OCI-LY7 (cell line): ENCODE data around the gene ACOT13. TPM values are rescaled to one million over a fixed set of nuclear protein-coding genes. Genes with fewer than 3 reads are reported as not detected.
"Not testable (repeated sequence)": the region's sequence is repeated elsewhere in the genome, so short reads cannot be mapped to it uniquely, and the experiment has no call there.

Experiments used
- BruUV-seq: library from RNA; stranded (reverse); fragments of 400-500 nt; replicated peaks from 2 replicates; lab custom pipeline; 2021; lab: Mats Ljungman, UMichigan
- CTCF ChIA-PET: fragments of 300-600 bp; sonication (Branson Sonifier 250); formaldehyde crosslinking; loops from one replicate; lab custom pipeline; 2022; ENCODE audit warnings: antibody characterized with exemption; ENCODE audit not compliant: unreplicated experiment; lab: Charles Lee
- POLR2A ChIA-PET: fragments of 300-600 bp; sonication (Branson Sonifier 250); formaldehyde crosslinking; loops from one replicate; lab custom pipeline; 2022; ENCODE audit warnings: antibody characterized with exemption; lab: Charles Lee
- DNase-seq: peaks from one replicate; pipeline ENCODE4 v3.0.0-alpha.2; 2015; ENCODE audit warnings: low spot score
- H2AFZ ChIP-seq: fragments of 200-600 bp; sonication (generic), shearing (Covaris generic); 2 replicates; pipeline ENCODE4 v1.6.1; 2014; ENCODE audit warnings: mild to moderate bottlenecking, antibody characterized with exemption, low read length, moderate library complexity
- H3K27ac ChIP-seq: fragments of 200-600 bp; sonication (generic); 2 replicates; pipeline ENCODE4 v1.5.1; 2014; ENCODE audit warnings: mixed run types, low read depth, mild to moderate bottlenecking, moderate library complexity, low read length, inconsistent platforms; ENCODE audit not compliant: poor library complexity, severe bottlenecking
- H3K36me3 ChIP-seq: fragments of 200-600 bp; sonication (generic); 2 replicates; pipeline ENCODE4 v1.6.1; 2014; ENCODE audit warnings: mild to moderate bottlenecking, antibody characterized with exemption, low read length, moderate library complexity, mixed read lengths; ENCODE audit not compliant: insufficient read depth
- H3K4me1 ChIP-seq: fragments of 200-600 bp; sonication (generic); 2 replicates; pipeline ENCODE4 v1.5.1; 2014; ENCODE audit warnings: mild to moderate bottlenecking, low read length; ENCODE audit not compliant: insufficient read depth, poor library complexity, severe bottlenecking
- H3K4me2 ChIP-seq: fragments of 200-600 bp; sonication (generic); 2 replicates; pipeline ENCODE4 v1.6.1; 2014; ENCODE audit warnings: mild to moderate bottlenecking, low read length
- H3K4me3 ChIP-seq: fragments of 200-600 bp; sonication (generic); 2 replicates; pipeline ENCODE4 v1.5.1; 2014; ENCODE audit warnings: mild to moderate bottlenecking, low read depth, low read length; ENCODE audit not compliant: poor library complexity, severe bottlenecking
- H3K79me2 ChIP-seq: fragments of 200-600 bp; sonication (generic); 2 replicates; pipeline ENCODE4 v1.6.1; 2016; ENCODE audit warnings: low read depth, mild to moderate bottlenecking, low read length, moderate library complexity, mixed read lengths; ENCODE audit not compliant: insufficient read depth
- H3K9me2 ChIP-seq: fragments of 200-600 bp; sonication (generic); 2 replicates; pipeline ENCODE4 v1.6.1; 2016; ENCODE audit warnings: mild to moderate bottlenecking, low read length, mixed read lengths; ENCODE audit not compliant: insufficient read depth
- H3K9me3 ChIP-seq: fragments of 200-600 bp; sonication (generic); 2 replicates; pipeline ENCODE4 v1.6.1; 2014; ENCODE audit warnings: mild to moderate bottlenecking, mixed run types, low read length, mixed read lengths
- H4K20me1 ChIP-seq: fragments of 200-600 bp; sonication (generic); 2 replicates; pipeline ENCODE4 v1.6.1; 2014; ENCODE audit warnings: mild to moderate bottlenecking, antibody characterized with exemption, low read length, moderate library complexity, mixed read lengths; ENCODE audit not compliant: insufficient read depth
- CTCF ChIP-seq: fragments of 200-600 bp; sonication (generic); conservative IDR thresholded peaks from 2 replicates; pipeline ENCODE4 v1.5.1; 2014; ENCODE audit warnings: mild to moderate bottlenecking, antibody characterized with exemption, low read length, moderate library complexity, mixed read lengths
- EZH2phosphoT487 ChIP-seq: fragments of 200-600 bp; sonication (generic); IDR thresholded peaks from 2 replicates; pipeline ENCODE4 v1.6.1; 2018; ENCODE audit warnings: low read depth, borderline replicate concordance, mild to moderate bottlenecking, mixed run types, antibody characterized with exemption, low read length, moderate library complexity, mixed read lengths
- intact Hi-C: fragments of 100-400 bp; cut with micrococcal nuclease; formaldehyde crosslinking; loops from one replicate; pipeline ENCODE4 v1.10.0; 2022; ENCODE audit not compliant: unreplicated experiment
- total RNA-seq, 2 experiments: library from RNA; depleted of rRNA in 1 of 2; stranded (reverse); fragments of >200 nt in 1 of 2; shearing (Covaris generic) in 1 of 2; gene quantifications; 2 replicates each; pipeline ENCODE4 v1.2.3, GENCODE V29; 2014 to 2022

The ACOT13 gene
- total RNA-seq, 2 experiments from 2014 or later = 4.1 to 16.4 TPM

- intact Hi-C loops = loop anchor here (2.0 to 10.0 kb wide), 4 partner anchors 199 to 411 kb away; partner anchors contain the start of gene ALDH5A1
- no peak overlapping the region for H3K4me3 ChIP-seq
- H2AFZ ChIP-seq = no peak overlapping the region
- no peak overlapping the region for H3K27ac ChIP-seq
- no peaks in the 10 kb centered on the region for H3K79me2 ChIP-seq
- no TSS peak for BruUV-seq
- H3K4me2 ChIP-seq = no peak overlapping the region
- no peaks in the 10 kb centered on the region for H3K9me2 ChIP-seq
- ChIA-PET POLR2A (interaction anchor here (0.8 to 0.9 kb wide), 2 partner anchors 108 to 112 kb away, joined by 3 read pairs; no protein-coding TSS in a partner anchor), CTCF (no interaction called here)
- H3K9me3 ChIP-seq = no peaks in the 10 kb centered on the region
- no peaks in the 10 kb centered on the region for H4K20me1 ChIP-seq
- H3K36me3 ChIP-seq = peaks cover 4% of the 10 kb centered on the region; the same call in 1 of the 2 replicates
- no peak for DNase-seq
- no peak for TF ChIP-seq EZH2phosphoT487
- TF ChIP-seq CTCF = no peak
- peaks cover 7% of the 10 kb centered on the region for H3K4me1 ChIP-seq
Observed at GRCh38 chr6:24694198-24694597, 27.3 kb downstream of the ACOT13 start.

- H4K20me1 ChIP-seq, POLR2A ChIA-PET, H3K4me3 ChIP-seq, H3K4me1 ChIP-seq, H3K4me2 ChIP-seq, H3K9me2 ChIP-seq, H2AFZ ChIP-seq, H3K79me2 ChIP-seq, CTCF ChIA-PET, H3K27ac ChIP-seq, BruUV-seq, H3K9me3 ChIP-seq: not testable (repeated sequence)
- intact Hi-C loops = loop anchor here (1.0 to 10.0 kb wide), 6 partner anchors 71 to 413 kb away; partner anchors contain the start of gene ALDH5A1
- peak; percentile 74 for DNase-seq
- TF ChIP-seq CTCF = peak; percentile 80
- peaks cover 10% of the 10 kb centered on the region; the same call in 1 of the 2 replicates for H3K36me3 ChIP-seq
Observed at GRCh38 chr6:24695635-24696034, 28.8 kb downstream of the ACOT13 start.

- no peaks in the 10 kb centered on the region for H3K9me3 ChIP-seq
- no TSS peak for BruUV-seq
- H3K4me1 ChIP-seq = peaks cover 7% of the 10 kb centered on the region
- no peaks in the 10 kb centered on the region for H3K9me2 ChIP-seq
- TF ChIP-seq EZH2phosphoT487 = no peak
- no peak for TF ChIP-seq CTCF
- H3K4me2 ChIP-seq = no peak overlapping the region
- ChIA-PET POLR2A (interaction anchor here (0.7 kb wide), 1 partner anchor 41 kb away, joined by 3 read pairs; no protein-coding TSS in a partner anchor), CTCF (no interaction called here)
- DNase-seq = no peak
- H3K4me3 ChIP-seq = no peak overlapping the region
- H3K79me2 ChIP-seq = no peaks in the 10 kb centered on the region
- no peak overlapping the region for H2AFZ ChIP-seq
- H3K27ac ChIP-seq = no peak overlapping the region
- H4K20me1 ChIP-seq = no peaks in the 10 kb centered on the region
- intact Hi-C loops = loop anchor here (1.0 to 10.0 kb wide), 2 partner anchors 70 to 319 kb away; no protein-coding TSS in a partner anchor
- peaks cover 15% of the 10 kb centered on the region; the same call in 1 of the 2 replicates for H3K36me3 ChIP-seq
Observed at GRCh38 chr6:24696097-24696496, 29.2 kb downstream of the ACOT13 start.
